ENCODE results near the gene PAPOLA.
"Not testable (repeated sequence)": the region's sequence is repeated elsewhere in the genome, so short reads cannot be mapped to it uniquely, and the experiment has no call there.

Gene PAPOLA

GRCh38 chr14:96503306-96503679, 1.1 kb downstream of the PAPOLA start:
- no peak for DNase-seq

GRCh38 chr14:96504353-96504752, 2.2 kb downstream of the PAPOLA start:
- not testable (repeated sequence) for DNase-seq

GRCh38 chr14:96507723-96508122, 5.5 kb downstream of the PAPOLA start:
- no peak for DNase-seq

- no peak for DNase-seq
These were observed 6.7 kb downstream of the PAPOLA start for GRCh38 chr14:96508900-96509299.

- no peak for DNase-seq
These were observed 7.4 kb downstream of the PAPOLA start for GRCh38 chr14:96509457-96510090.

GRCh38 chr14:96511146-96511545, 9.0 kb downstream of the PAPOLA start:
- DNase-seq, result no peak

GRCh38 chr14:96511667-96512066, 9.5 kb downstream of the PAPOLA start:
- DNase-seq, result no peak

GRCh38 chr14:96512122-96512521, 9.9 kb downstream of the PAPOLA start:
- DNase-seq, result no peak

GRCh38 chr14:96512602-96513397, 10.6 kb downstream of the PAPOLA start:
- DNase-seq, result no peak

- DNase-seq, result no peak
These were observed 12.5 kb downstream of the PAPOLA start for GRCh38 chr14:96514694-96515093.

GRCh38 chr14:96515731-96516130, 13.5 kb downstream of the PAPOLA start:
- no peak for DNase-seq

- no peak for DNase-seq
These were observed 14.2 kb downstream of the PAPOLA start for GRCh38 chr14:96516351-96516750.

GRCh38 chr14:96519970-96520369, 17.8 kb downstream of the PAPOLA start:
- no peak for DNase-seq

GRCh38 chr14:96525452-96525851, 23.3 kb downstream of the PAPOLA start:
- DNase-seq, result no peak

GRCh38 chr14:96532632-96533031, 30.4 kb downstream of the PAPOLA start:
- no peak for DNase-seq

GRCh38 chr14:96536807-96537206, 34.6 kb downstream of the PAPOLA start:
- DNase-seq, result no peak

- DNase-seq, result no peak
These were observed 36.2 kb downstream of the PAPOLA start for GRCh38 chr14:96538097-96538989.

GRCh38 chr14:96538990-96539317, 36.8 kb downstream of the PAPOLA start:
- DNase-seq, result no peak

GRCh38 chr14:96554315-96554910, 52.2 kb downstream of the PAPOLA start:
- no peak for DNase-seq

GRCh38 chr14:96559571-96559970, 57.4 kb downstream of the PAPOLA start:
- DNase-seq, result no peak

- no peak for DNase-seq
These were observed 62.2 kb downstream of the PAPOLA start for GRCh38 chr14:96564389-96564788.

GRCh38 chr14:96565811-96566210, 63.6 kb downstream of the PAPOLA start:
- DNase-seq, result no peak

- no peak for DNase-seq
These were observed 65.2 kb downstream of the PAPOLA start for GRCh38 chr14:96567289-96567899.
